HL-60/S4 treated with retinoic acid at 250 ng/mL for 4 days and 3 days (cell line): ENCODE data around the gene CYP11A1.

Source experiments
- in situ Hi-C: fragments of 300-500 bp; cut with MboI; formaldehyde crosslinking; loops from 2 replicates; pipeline ENCODE4 v1.7.0; 2022; ENCODE audit warnings: low sequenced_read_pairs

The CYP11A1 gene

GRCh38 chr15:74307827-74308811 lies 59.3 kb downstream of the CYP11A1 start:
- in situ Hi-C loops = loop anchor here (10.0 kb wide), 1 partner anchor 183 kb away; no protein-coding TSS in a partner anchor

GRCh38 chr15:74306781-74307217 lies 60.6 kb downstream of the CYP11A1 start:
- in situ Hi-C loops = loop anchor here (10.0 kb wide), 1 partner anchor 182 kb away; no protein-coding TSS in a partner anchor

GRCh38 chr15:74305687-74306086 lies 61.8 kb downstream of the CYP11A1 start:
- in situ Hi-C loops = loop anchor here (10.0 kb wide), 1 partner anchor 181 kb away; no protein-coding TSS in a partner anchor

GRCh38 chr15:74304431-74304830 lies 63.0 kb downstream of the CYP11A1 start:
- in situ Hi-C loops = loop anchor here (10.0 kb wide), 1 partner anchor 180 kb away; no protein-coding TSS in a partner anchor

- in situ Hi-C loops = loop anchor here (10.0 kb wide), 1 partner anchor 179 kb away; no protein-coding TSS in a partner anchor
Observed at GRCh38 chr15:74303741-74304309, 63.6 kb downstream of the CYP11A1 start.

GRCh38 chr15:74302821-74303359 lies 64.6 kb downstream of the CYP11A1 start:
- in situ Hi-C loops = loop anchor here (10.0 kb wide), 1 partner anchor 178 kb away; no protein-coding TSS in a partner anchor

GRCh38 chr15:74301583-74302361 lies 65.7 kb downstream of the CYP11A1 start:
- in situ Hi-C loops = loop anchor here (10.0 kb wide), 1 partner anchor 177 kb away; no protein-coding TSS in a partner anchor

- in situ Hi-C loops = loop anchor here (10.0 kb wide), 1 partner anchor 175 kb away; no protein-coding TSS in a partner anchor
Observed at GRCh38 chr15:74300057-74300795, 67.2 kb downstream of the CYP11A1 start.

GRCh38 chr15:74297887-74298286 lies 69.6 kb downstream of the CYP11A1 start:
- in situ Hi-C loops = no loop called here

- in situ Hi-C loops = no loop called here
Observed at GRCh38 chr15:74295800-74296199, 71.6 kb downstream of the CYP11A1 start.

- in situ Hi-C loops = no loop called here
Observed at GRCh38 chr15:74294010-74294409, 73.4 kb downstream of the CYP11A1 start.

- in situ Hi-C loops = no loop called here
Observed at GRCh38 chr15:74293021-74293810, 74.2 kb downstream of the CYP11A1 start.

- in situ Hi-C loops = no loop called here
Observed at GRCh38 chr15:74291101-74292071, 76.1 kb downstream of the CYP11A1 start.

GRCh38 chr15:74290645-74291044 lies 76.8 kb downstream of the CYP11A1 start:
- in situ Hi-C loops = no loop called here

GRCh38 chr15:74289671-74290070 lies 77.8 kb downstream of the CYP11A1 start:
- in situ Hi-C loops = no loop called here
